Measurements from ENCODE around the gene CDKN2A.

CDKN2A gene

DNA sequence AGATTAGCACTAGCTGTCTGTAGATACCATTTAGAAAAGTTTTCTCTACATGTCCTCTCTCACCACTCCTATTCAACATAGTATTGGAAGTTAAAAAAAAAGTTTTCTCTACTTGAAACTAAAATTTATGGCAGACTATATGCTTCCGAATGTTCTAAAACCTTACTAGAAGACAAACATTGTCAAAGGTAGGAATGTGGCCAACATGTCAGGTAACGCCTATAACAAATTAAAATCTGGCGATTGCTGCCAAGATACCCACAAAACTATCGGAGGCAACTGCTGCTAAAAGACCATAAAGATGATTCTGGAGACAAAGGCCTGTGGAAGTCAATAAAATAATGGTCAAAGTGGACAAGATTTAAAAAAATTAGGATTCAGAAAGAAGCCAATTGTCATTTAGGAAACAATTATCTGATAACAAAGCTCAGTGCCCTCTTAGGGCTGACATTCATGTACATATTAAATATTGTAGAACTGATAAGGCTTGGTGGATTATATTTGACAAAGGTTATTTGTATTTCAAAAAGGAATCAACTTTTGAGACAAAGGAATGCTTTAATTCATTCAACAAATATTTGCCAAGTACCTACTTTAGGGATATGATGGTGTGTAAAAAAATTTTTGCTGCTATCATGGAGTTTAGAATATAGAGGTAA is 52.7 kb downstream of the CDKN2A start:
- no peak for DNase-seq (ENCODE audit: low read depth)

DNA sequence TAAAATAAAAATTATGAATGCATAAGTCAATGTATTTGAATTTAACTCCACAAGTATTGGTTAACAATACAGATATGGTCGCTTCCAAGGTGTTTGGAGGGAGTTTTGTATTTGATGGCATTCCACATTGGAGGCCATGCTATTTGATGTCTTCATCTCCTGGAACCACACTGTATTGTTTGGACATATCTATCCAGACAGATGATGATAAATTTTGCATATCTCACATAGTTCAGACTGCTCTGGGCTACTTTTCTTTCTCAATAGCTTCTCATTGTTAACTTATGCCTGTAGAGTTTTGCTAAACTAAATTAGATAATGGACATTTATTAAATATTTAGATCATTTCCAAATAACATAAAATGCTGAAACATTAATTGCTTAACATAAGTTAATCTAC is 58.0 kb downstream of the CDKN2A start:
- no peak for DNase-seq (ENCODE audit: low read depth)

DNA sequence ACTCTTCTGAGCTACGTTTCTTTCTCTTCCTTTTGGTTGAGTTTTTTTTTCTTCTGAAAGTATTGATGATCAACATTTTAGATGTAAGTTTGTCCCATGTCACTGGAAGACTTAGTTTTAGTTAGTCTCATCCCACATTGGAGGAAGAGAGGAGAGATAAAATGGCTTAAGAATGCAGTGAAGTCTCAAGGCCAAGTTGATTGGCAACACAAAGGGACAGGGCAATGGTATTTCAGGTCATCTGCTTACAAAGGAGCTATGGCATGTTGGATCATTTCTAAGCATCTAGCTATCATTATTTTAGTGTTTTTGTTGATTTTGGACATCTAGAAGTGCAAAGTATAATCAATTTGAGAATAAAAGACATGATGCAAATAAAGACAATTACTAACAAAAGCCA is 58.6 kb downstream of the CDKN2A start:
- DNase-seq (ENCODE audit: low read depth), result no peak

DNA sequence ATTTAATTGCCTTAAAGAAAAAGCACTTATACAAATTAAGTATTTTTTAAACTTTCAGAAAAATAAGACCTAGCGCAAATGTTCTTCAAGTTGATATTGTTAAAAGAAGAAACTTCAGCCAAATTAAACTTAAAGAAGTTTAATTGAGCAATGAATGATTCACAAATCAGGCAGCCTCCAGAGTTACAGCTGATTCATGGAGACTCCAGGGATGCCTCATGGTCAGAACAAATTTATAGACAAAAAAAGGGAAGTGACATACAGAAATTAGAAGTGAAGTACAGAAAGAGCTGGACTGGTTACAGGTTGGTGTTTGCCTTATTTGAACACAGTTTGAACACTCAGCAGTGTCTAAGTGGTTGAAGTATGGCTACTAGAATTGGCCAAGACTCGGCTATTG is 60.3 kb downstream of the CDKN2A start:
- no peak for DNase-seq (ENCODE audit: low read depth)

DNA sequence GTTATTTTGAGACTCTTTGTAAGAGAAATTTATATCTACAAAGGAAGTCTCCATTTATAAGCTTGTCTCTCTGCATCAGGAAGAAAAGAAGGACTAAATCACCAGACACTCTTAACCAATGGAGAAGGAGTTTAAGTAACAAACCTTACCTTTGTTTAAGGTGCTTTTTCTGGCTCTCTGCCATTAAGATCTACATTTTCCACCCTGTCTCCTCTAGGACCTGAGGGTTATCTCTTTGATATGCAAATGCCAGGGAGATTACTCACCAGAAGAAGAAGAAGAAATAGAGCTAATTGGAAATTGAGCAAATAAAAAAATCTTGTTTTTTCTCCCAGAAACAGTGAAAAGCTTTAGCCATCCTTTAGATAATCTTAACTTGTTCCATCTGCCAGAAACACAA is 60.9 kb downstream of the CDKN2A start:
- no peak for DNase-seq (ENCODE audit: low read depth)

DNA sequence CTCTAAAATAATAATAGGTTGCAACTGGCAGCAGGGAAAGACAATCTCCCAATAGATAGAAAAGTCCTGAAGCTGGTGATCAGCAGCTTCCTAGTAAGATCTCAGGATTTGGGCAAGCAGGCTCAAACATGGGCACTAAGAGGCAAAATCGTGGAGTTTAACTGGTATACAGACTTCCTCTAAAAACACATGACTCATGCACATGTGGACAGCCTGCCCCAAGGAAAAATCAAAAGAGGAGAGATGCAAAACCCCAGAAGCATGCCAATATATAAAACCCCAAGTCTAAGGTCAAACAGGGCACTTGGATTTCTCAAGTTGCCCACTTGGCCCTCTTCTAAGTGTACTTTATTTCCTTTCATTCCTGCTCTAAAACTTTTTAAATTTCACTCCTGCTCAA is 62.8 kb downstream of the CDKN2A start:
- DNase-seq (ENCODE audit: low read depth), result no peak

DNA sequence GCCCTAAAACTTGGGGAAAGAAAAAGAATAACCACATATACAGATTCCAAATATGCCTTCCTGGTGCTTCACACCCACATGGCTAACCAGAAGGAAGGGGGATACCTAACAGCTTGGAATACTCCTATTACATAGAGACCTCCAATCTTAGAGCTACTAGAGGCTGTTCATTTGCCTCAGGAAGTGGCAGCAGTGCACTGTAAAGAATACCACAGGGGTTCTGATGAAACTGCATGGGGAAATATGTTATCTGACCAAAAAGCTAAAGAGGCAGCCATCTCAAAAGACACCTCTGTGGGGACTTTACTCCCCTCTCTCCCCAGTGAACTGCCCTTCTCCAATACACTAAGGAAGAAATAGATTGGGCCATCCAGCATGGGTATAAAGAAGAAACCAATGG is 66.4 kb downstream of the CDKN2A start:
- DNase-seq (ENCODE audit: low read depth), result no peak

DNA sequence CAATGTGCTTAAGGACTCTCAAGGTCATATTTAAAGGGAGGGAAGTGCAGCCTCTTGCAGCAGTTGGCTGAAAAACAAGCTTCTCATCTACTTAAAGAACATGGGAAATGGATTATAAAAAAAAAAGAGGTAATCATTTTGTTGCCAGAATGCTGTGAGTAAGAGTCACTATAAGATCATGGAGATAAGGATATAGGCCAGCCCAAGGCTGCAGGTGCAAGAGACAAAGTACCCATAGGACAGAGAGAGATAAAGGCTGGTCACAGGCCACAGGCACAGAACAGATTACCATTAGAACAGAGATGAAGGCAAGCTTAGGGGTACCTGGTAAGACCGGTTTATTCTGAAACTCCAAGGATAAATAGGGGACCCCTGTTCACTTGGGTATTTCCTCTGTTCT is 70.5 kb downstream of the CDKN2A start:
- no peak for DNase-seq (ENCODE audit: low read depth)

DNA sequence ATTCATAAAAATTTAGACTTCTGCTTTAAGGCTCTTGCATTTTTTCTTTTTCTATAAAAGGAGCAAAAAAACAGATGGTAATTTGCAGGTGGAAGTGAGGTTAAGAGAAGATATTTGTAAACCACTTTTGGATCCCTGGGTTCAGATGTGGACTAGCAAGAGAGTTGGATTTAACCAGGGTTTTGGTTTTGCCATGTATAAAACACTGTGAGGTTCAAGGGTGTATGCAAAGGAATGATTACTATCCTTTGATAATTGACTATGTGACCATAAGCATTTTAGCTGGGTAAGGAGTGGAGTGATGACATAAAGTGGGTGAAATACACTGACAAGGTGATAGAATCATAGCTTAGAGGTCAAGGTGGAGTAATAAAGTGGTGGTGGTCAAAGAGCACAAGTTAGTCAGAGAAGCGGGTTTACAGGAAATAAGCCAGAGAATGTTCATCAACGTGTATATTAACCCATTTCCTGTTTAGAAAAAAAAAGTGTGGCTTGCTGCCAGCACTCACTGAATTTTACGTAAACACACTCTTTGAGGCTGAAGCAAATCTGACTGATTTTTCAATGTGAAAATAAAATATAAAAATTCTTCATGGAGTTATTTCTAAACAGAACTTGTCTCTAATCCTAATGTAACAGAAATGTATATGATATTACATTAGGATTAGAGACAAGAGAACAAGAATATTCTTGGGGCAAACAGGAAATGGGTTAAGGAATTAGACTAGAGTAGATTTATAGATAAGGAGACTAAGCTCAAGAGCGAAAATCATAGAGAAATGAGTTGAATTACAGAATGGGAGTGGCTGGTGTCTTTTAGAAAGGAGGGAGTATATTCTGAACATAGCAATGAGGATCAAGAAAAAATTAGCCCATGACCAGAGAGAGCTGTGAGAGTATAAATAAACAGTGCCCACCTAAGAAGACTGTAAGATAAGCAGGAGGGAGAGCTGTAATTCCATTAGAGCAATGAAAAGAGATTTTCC is 74.5 kb downstream of the CDKN2A start:
- no peak for DNase-seq (ENCODE audit: low read depth)

All from stimulated activated CD8-positive, alpha-beta memory T cell treated with anti-CD3 and anti-CD28 coated beads, Interleukin-4, amount 100 ng/mL, for 24 hours (primary cell).